Gastroesophageal sphincter (tissue), 3 donors: ENCODE measurements around the gene DNAAF8.

Experiments
- EP300 ChIP-seq: sonication (generic); formaldehyde crosslinking; IDR thresholded peaks from one replicate; pipeline ENCODE4 v1.6.1; 2017; ENCODE audit warnings: antibody characterized with exemption, mild to moderate bottlenecking
- POLR2A ChIP-seq, 2 donors: fragments of 450-650 bp; IDR thresholded peaks; one replicate each; pipeline ENCODE4 v1.6.1; 2017; ENCODE audit warnings: antibody characterized with exemption in 2 of 2, mild to moderate bottlenecking in 2 of 2, moderate library complexity in 1 of 2
- POLR2AphosphoS5 ChIP-seq: sonication (generic); formaldehyde crosslinking; IDR thresholded peaks from one replicate; pipeline ENCODE4 v1.6.1; 2017; ENCODE audit warnings: antibody characterized with exemption
- TF ChIP-seq, protein P1 (sequence below), 4 experiments: fragments of 200-600 bp in 2 of 4; fragments of 450-650 bp in 2 of 4; sonication (generic) in 1 of 4; IDR thresholded peaks; one replicate each; pipeline ENCODE4 v1.5.1; 2017 to 2019; ENCODE audit warnings: antibody characterized with exemption in 4 of 4, mild to moderate bottlenecking in 2 of 4, moderate library complexity in 2 of 4

DNA sequence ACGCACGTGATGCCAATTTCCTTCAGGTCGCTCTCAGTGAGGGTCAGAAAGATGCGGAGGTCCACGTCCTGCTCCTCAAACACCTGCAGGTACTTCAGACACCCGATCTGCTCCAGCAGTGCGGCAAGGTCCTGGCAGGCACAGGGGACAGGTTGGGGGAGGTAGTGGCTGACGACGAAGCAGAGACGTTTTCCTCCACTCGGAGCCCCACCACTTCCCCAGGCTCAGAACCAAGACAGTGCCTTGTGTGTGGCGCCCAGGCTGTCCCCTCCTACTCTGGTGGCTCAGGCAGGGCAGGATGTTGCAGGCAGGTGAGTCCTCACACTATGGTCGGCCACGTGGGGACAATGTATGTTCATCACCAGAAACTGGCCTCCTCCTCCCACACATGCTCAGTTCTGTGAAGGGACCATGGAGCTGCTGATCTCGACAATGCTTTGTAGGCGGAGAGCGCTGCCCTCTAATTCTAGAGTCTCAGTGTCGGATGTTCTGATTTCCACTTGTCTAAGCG, 35.2 kb upstream of the DNAAF8 start:
- no peak for TF ChIP-seq POLR2A (IDR thresholded peaks at IDR 0.05)
- TF ChIP-seq, protein P1, sequence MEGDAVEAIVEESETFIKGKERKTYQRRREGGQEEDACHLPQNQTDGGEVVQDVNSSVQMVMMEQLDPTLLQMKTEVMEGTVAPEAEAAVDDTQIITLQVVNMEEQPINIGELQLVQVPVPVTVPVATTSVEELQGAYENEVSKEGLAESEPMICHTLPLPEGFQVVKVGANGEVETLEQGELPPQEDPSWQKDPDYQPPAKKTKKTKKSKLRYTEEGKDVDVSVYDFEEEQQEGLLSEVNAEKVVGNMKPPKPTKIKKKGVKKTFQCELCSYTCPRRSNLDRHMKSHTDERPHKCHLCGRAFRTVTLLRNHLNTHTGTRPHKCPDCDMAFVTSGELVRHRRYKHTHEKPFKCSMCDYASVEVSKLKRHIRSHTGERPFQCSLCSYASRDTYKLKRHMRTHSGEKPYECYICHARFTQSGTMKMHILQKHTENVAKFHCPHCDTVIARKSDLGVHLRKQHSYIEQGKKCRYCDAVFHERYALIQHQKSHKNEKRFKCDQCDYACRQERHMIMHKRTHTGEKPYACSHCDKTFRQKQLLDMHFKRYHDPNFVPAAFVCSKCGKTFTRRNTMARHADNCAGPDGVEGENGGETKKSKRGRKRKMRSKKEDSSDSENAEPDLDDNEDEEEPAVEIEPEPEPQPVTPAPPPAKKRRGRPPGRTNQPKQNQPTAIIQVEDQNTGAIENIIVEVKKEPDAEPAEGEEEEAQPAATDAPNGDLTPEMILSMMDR (IDR thresholded peaks at IDR 0.05), result no peak
- TF ChIP-seq EP300, result no peak
- TF ChIP-seq POLR2AphosphoS5, result no peak
